Activated CD4-positive, alpha-beta T cell treated with anti-CD3 and anti-CD28 coated beads, Interleukin-2, amount 50 U/mL, for 24 hours (primary cell): ENCODE data around the gene TMEM50B.
"Not testable (repeated sequence)": the region's sequence is repeated elsewhere in the genome, so short reads cannot be mapped to it uniquely, and the experiment has no call there.

Experiments used
- DNase-seq, 2 donors: peaks; one replicate each; pipeline ENCODE4 v3.0.0-alpha.2; 2020; ENCODE audit warnings: low read depth in 1 of 2, low spot score in 1 of 2

Gene TMEM50B

DNA sequence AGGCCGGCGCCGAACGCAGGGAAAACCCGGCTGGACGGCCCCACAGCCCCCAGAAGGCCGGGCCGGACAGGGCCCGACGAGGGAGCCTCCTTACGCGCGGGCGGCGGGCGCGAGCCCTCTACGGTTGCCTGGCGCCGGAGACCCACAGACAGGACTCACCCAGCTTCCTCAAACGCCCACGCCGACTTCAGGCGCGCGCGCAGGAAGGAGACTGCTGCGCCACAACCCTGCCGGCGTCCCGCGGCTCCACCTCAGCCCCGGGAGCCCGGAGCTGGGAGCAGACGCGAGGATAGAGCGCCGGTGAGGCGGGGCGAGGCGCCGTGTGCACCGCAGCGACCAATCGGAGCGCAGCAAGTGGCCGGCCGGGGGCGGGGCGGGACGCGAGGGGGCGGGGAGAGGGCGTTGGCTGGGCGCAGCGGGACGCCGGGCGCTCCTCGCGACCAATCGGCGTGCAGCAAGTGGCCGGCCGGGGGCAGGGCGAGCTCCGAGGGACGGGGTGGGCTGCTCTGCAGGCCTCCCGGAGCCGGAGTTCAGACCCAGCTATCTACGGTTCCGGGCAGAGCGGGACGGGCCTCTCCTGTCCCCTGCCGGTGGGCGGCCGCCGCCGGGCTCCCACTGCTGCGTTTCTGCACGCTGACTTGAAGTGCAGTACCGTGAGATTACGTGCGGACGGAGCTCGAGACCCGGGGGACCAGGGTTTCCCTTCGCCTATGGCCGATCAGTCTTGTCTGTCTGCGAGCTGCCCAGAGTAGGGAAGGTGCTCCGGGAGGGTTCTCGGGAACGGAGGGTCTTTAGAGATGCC, at the start of gene TMEM50B:
TMEM50B (minus strand) TSS at position 296 of the 802 bp plus-strand sequence. CDS start 11,089 bp downstream, outside the sequence.
- DNase-seq = peak; percentile 94 to 95

DNA sequence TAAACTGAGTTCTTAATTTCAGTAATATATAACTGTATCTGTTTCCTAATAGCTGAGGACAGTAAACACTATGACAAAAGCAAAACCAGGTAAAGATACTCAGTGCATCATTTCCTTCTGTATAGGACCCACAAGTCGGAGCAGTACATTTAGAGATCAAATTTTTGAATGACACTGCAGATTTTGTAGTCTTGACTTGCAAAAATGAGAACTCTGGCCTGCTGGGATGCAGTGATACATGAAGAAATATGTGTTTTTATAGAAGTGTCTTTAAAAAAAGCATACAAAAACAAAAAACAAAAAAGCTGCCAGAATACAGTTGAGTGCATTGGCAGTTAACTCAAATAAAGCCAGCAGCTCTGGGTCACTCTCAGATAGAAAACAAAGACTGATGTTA, 43.2 kb upstream of the TMEM50B start:
- DNase-seq = no peak

DNA sequence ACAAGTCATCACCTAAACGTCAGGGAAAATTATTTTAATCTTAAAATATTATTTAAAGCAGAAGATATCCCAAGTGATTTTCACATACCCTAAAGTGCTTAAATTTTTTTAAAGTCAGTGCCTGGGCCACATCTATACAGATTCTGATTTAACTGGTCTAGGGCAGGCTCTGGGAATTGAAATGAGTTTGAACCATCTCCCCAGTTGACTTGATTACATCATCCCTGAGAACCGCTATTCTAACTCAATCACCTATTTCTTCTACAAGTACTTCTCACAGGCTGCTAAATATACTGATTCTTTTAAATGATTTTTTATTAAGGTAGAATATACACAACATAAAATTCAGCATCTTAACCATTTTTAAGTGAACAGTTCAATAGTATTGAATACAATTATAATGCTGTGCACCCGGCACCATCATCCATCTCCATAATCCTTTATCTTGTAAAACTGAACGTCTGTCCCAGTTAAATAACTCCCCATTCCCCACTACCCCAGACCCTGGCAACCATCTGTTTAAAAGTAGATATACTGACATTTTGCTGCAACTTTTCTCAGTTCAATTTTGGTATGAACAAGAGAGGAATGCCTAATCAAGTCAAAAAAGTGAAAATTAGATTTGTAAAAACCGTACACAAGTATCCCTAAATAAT, 42.7 kb upstream of the TMEM50B start:
- no peak for DNase-seq

DNA sequence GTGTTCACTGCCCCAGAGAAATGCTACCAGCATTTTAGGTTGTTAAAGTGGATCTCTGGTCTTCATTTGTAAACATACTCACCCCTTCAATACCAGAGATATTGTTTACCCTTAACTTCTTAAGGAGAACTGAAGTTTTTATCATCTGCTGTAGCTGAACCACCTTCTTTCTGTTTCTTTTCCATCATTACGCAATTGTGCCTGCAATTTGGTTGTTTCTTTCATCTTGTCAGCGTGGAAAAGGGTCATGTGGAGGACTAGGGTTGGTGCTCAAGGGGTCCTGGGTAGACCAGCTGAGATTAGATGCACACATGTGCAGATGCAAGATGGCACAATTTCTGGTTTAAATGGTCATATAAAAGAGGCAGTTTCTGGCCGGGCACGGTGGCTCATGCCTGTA, 39.1 kb upstream of the TMEM50B start:
- DNase-seq = no peak

DNA sequence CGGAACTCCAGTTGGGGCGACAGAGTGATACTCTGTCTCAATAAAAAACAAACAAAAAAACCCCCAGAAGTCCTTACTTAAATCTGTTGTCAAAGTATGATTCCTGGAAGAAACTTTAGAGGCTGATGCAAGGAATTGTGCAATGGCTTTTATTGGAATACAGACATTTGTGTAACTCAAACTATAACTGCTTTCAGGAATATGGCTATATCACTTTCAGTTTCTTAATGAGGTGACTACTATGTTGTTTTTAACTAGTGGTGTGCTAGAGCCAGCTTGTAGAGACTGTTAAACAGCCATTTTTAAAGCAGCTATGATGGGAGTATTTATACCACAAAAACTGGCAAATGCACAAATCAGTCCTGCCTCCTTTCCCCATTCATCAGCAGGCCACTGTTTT, 34.5 kb upstream of the TMEM50B start:
- DNase-seq = no peak

DNA sequence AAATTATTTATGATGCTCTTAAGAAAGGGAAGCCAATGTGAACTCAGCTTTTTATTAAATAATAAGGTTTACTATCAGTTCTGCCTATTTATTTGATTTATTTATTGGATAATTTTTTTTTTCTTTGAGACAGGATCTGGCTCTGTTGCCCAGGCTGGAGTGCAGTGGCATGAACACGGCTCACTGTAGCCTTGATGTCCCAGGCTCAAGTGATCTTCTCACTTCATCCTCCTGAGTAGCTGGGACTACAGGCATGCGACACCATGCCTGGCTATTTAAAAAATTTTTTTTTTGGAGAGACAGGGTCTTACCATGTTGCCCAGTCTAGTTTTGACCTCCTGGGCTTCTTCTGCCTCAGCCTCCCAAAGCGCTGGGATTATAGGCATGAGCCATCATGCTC, 32.7 kb upstream of the TMEM50B start:
- DNase-seq = no peak

DNA sequence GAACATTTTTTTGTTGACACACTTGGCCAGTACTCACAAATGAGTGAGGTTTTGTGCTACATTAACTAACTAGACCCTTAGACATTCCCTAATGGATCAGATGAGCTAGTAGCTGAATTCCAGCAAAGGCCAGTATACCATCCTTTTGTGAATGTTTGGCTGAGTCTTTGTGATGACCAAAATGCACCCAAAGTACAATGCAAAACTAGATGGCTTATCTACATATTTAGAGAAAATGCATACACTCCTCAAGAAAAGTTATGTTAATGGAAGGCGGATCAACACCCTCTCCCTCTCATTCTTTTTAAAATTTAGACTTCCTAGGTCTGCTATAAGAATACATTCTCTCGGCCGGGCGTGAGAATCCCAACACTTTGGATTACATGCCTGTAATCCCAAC, 31.9 kb upstream of the TMEM50B start:
- DNase-seq = no peak

DNA sequence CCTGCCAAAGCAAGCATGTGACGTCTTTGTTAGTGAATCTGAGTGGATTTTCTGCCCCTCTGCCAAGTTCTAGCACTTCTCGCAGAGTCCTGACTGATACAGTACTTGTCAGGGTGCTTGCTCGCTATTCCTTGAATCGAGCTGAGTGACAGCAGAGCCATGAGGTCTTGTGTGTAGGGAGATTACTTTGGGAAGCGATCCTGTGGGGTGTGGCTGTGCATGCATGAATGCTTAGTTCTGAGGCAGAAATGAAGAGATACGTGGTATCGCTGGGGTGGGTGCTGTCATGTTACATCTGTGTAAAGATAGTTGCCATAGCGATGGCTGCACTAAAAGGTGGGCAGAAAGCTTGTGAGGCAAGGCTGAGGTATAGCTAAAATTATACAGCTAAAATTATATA, 31.1 kb upstream of the TMEM50B start:
- DNase-seq = no peak

DNA sequence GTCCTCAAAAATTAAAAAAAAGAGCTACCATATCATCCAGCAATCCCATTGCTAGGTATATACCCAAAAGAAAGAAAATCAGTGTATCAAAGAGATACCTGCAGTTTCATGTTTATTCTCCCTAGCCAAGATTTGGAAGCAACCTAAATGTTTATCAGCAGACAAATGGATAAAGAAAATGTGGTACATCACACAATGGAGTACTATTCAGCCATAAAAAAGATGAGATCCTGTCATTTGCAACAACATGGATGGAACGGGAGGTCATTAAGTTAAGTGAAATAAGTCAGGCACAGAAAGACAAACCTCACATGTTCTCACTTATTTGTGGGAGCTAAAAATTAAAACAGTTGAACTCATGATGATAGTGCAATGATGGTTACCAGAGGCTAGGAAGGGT, 27.2 kb upstream of the TMEM50B start:
- not testable (repeated sequence) for DNase-seq

DNA sequence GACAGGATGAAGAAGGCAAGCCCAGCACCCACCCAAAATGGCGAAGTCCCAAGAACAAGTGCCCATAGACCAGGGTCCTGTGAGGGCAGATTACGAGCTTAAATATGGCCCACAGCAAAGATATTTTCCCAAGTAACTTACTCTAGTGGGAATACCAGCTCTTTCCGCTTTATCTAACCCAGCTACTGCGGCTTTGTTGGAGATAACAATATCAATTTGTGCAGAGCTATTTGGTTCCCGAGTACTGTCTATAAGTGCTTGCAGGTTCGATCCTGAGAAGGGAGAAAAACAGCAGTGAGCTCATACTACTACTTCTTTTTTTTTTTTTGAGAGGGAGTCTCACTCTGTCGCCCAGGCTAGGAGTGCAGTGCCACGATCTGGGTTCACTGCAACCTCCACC, 26.1 kb upstream of the TMEM50B start:
- DNase-seq = no peak

DNA sequence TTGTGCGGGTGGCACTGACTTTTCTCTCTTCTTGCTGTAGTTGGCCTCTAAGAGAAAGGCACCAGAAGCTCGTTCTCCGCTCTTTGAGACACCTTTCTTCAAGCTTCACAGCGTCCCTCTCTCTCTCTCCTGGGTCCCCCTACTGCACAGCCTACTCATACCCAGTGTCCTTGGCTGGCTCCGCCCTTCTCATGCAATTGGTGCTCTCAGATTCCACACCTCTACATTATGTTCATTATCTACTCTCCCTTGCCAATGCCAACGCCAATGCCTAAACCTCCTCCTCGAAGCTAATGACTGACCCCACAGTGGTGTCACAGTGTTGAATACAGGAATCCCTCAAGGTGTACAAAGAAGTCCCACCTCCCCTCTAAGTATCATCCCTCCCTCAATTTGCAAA, 16.6 kb upstream of the TMEM50B start:
- no peak for DNase-seq

DNA sequence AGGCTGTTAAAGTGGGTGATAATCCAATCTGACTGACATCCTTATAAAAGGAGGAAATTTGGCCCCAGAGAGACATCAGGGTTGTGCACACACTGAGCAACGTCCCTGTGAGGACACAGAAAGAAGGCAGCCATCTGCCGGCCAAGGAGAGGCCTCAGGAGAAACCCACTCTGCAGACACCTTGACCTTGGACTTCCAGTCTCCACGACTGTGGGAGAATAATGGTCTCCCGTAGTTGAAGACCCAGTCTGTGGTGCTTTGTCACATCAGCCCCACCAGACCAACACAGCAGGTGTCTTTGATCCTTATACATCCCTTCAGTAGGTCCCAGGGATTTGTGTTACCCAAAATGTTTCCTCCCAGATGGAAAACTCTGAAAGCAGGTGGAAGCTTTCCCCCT, 16.0 kb upstream of the TMEM50B start:
- DNase-seq = no peak

DNA sequence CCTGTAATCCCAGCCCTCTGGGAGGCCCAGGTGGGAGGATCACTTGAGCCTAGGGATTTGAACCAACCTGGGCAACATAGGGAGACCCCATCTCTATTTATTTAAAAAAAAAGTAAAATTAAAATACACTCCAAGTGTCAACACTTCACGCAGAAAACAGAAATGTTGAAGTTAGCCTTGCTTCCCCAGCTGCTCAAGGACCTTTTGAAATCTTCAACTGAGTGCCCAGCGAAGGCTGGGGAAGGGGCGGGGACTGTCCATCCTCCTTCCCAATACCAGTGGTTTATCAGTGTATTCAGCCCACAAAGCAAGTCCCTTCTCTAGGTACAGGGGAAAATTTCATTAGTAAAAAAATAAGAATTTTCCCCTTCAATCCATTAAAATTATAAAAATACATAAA, 14.0 kb upstream of the TMEM50B start:
- DNase-seq = no peak

DNA sequence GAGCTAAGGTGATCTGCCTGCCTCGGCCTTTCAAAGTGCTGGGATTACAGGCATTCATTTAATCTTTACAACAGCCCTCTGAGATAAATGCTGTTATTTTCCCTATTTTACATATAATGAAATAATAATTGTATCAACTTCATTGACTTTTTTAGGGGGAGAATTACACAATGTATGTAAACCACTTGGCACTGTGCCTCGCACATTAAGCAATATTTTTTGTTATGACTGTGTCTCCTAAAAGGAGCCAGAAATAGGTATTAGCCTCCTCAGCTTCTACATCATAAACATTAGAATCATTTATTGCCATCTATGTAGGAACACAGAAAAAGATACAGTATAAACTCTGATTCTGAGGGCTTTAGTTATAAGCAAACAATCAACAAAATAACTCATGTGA, 12.8 kb upstream of the TMEM50B start:
- no peak for DNase-seq

DNA sequence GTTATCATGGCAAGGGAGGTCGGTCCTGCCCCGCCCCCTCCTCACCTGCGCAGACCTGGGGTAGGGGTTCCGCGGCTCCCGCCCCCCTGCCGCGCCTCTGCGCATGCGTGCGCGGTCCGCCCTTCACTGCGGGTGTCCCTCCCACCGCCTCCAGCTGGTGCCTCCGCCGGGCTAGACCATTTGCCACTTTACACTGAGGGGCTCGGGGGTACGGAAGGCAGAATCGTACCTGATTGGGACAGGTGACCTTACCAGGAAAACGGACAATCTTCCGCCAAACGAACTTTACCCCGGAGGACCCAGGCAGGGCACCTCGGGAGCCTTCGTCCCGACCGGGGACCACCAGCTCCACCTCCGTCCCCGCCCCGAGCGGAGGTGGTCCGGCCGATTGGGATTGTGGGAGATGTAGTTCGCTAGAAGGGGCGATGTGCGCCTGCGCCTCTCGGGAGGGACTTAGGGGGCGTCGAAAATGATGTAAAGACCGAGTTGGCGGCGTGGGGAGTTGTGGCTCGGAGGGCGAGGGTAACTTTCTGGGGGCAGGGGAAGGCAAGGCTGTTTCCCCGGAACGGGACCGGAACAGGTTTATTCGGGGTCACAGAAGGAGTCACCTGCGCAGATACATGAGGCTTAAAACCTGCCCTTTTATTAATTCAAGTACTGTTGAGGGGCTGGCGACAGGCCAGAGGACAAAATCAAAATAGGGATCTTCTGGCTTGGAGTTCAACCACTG, 11.8 kb upstream of the TMEM50B start, which contains the start of gene DNAJC28:
DNAJC28 (minus strand) TSS at position 344 of the 730 bp plus-strand sequence. CDS start 2,323 bp downstream, outside the sequence.
- peak; percentile 91 to 94 for DNase-seq

DNA sequence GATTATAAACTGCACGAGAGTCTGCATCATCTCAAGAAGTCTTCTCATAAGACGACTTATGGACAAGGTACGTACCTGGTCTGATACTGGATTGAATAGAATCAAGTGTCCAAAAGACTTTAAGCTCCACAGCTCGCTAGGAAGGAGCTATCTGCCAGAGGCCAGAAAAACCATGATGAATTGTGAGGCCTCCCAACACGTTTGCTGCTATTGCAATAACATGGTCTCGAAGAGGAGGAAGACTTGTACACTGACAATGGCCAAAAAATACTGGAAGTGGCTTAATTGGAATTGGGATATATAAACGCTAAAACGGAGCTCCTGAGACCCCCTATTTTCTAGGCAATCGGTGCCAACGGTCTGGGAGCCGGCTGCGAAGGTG, 11.2 kb upstream of the TMEM50B start:
- no peak for DNase-seq

DNA sequence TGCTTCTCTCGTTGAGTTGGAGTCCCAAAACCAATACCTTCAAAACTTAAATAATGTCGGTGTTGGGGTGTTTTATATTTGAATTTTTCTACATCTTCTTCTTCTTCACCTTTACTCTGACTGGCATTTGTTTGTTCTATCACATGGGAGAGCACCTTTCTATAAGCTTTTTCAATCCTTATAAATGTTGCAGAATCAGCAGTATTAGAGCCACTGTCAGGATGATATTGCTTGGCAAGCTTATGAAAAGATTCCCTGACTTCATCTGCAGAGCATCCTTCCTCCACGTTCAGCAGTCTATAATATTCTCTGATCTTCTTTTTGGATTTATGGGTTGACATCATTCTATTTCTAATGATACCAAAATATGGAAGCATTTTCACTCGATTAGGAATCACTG, 9.2 kb upstream of the TMEM50B start:
- DNase-seq = no peak

DNA sequence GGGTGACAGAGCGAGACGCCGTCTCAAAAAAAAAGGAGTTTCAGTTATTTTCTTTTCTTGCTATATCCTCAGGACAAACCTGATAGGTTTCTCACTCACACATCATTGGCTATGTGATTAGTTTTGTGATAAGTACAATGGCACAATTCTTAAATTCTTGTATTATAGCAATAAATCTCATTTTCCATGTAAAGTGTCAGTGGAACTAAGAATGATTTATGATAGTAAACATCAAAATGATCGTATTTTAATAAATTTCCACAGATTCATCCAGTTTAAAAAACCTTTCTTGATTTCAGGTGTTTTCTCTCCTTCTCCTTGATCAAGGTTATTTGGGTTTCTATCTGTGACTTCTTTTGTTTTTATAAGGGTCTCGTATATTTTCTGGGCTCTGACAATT, 8.2 kb upstream of the TMEM50B start:
- no peak for DNase-seq

DNA sequence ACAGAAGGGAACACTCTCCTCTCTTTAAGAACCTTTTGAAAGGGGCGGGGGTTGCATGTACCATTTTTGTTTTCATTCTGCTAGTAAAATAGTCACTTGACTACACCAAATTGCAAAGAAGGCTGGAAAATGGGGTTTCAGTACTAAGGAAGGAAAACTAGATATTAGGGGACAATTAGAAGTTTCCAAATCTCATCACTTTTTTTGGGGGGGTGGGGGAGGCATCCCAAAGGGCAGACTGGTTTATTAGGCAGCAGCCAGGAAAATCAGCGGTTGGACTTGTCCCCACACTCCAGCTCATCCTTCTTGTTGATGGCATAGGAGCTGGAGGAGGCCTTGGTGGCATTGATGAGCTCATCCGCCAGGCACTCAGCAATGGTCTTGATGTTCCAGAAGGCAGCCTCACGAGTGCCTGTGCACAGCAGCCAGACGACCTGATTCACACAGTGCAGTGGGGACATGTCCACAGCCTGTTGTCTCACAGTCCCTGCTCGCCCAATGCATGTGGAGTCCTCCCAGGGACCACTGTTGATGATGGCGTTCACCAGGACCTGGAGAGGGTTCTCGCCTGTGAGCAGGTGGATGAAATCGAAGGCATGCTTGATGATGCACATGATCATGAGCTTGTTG, 1.7 kb upstream of the TMEM50B start:
- DNase-seq = no peak

DNA sequence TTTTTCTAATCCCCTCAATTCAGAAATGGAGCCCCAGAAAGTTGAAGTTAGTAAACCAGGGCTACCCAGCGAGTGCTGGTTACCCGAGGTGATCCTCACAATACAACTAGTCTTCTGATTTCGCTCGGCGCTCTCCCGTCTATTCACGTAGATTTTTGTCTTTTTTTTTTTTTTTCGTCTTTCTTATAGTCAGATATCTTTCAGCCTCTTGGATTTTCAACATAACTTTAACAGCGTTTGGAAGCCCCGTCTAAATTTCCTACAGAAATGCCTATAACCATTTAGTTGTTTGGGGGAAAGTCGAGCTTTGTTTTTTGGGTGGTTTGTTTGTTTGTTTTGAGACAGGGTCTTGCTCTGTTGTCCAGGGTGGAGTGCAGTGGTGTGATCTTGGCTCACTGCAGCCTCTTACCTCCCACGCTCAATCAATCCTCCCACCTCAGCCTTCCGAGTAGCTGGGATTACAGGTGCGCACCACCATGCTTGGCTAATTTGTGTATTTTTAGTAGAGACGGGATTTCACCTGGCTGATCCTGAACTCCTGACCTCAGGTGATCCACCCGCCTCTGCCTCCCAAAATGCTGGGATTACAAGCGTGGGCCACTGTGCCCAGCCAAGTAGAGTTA, 818 bp upstream of the TMEM50B start:
- no peak for DNase-seq
